CD4-positive, alpha-beta memory T cell (primary cell): ENCODE data around the gene BTRC. TPM values are rescaled to one million over a fixed set of nuclear protein-coding genes. Genes with fewer than 3 reads are reported as not detected.

Experiments used
- CTCF ChIA-PET: fragments of 350-600 bp; sonication (Branson Sonifier 250); formaldehyde crosslinking; loops from one replicate; lab custom pipeline; 2021; ENCODE audit warnings: inconsistent platforms; ENCODE audit not compliant: partially characterized antibody; lab: Charles Lee
- POLR2A ChIA-PET: fragments of 350-600 bp; sonication (Branson Sonifier 250); formaldehyde crosslinking; loops from one replicate; lab custom pipeline; 2021; ENCODE audit not compliant: partially characterized antibody; lab: Charles Lee
- DNase-seq, 5 donors: peaks; one replicate each; pipeline versions ENCODE4 v3.0.0 to v3.0.0-alpha.2; 2020 to 2022; ENCODE audit warnings: mixed read lengths in 1 of 5
- H3K27ac ChIP-seq: one replicate; pipeline ENCODE4 v1.7.0; 2013; ENCODE audit warnings: low read depth, low read length
- H3K27me3 ChIP-seq: 2 replicates; pipeline ENCODE4 v1.7.0; 2013; ENCODE audit warnings: mild to moderate bottlenecking, low read length, moderate library complexity; ENCODE audit not compliant: insufficient read depth
- H3K36me3 ChIP-seq: 2 replicates; pipeline ENCODE4 v1.7.0; 2013; ENCODE audit warnings: mild to moderate bottlenecking, low read length, moderate library complexity; ENCODE audit not compliant: insufficient read depth
- H3K4me1 ChIP-seq: 2 replicates; pipeline ENCODE4 v1.7.0; 2013; ENCODE audit warnings: mild to moderate bottlenecking, low read length, moderate library complexity; ENCODE audit not compliant: insufficient read depth
- H3K4me3 ChIP-seq, 2 donors: one replicate each; pipeline ENCODE4 v1.7.0; 2013; ENCODE audit warnings: low read length in 2 of 2, mild to moderate bottlenecking in 1 of 2
- H3K9me3 ChIP-seq, 2 donors: one replicate each; pipeline ENCODE4 v1.7.0; 2013; ENCODE audit warnings: low read length in 2 of 2, control low read depth in 1 of 2; ENCODE audit not compliant: control insufficient read depth in 1 of 2
- H3K27ac Mint-ChIP-seq, 7 donors: one replicate each; pipeline ENCODE4 v1.8.0; 2020 to 2021; ENCODE audit warnings: mixed read lengths in 7 of 7, mild to moderate bottlenecking in 6 of 7, inconsistent platforms in 3 of 7, moderate library complexity in 3 of 7
- H3K27me3 Mint-ChIP-seq, 2 donors: one replicate each; pipeline ENCODE4 v1.8.0; 2020 to 2021; ENCODE audit warnings: mixed read lengths in 2 of 2
- H3K36me3 Mint-ChIP-seq, 2 donors: one replicate each; pipeline ENCODE4 v1.8.0; 2020 to 2021; ENCODE audit warnings: mixed read lengths in 2 of 2, inconsistent platforms in 1 of 2, mild to moderate bottlenecking in 1 of 2
- H3K4me1 Mint-ChIP-seq, 4 donors: one replicate each; pipeline ENCODE4 v1.8.0; 2020 to 2021; ENCODE audit warnings: mixed read lengths in 4 of 4, mild to moderate bottlenecking in 1 of 4
- H3K4me3 Mint-ChIP-seq, 8 donors: one replicate each; pipeline ENCODE4 v1.8.0; 2020 to 2021; ENCODE audit warnings: mixed read lengths in 8 of 8, mild to moderate bottlenecking in 7 of 8, moderate library complexity in 6 of 8, inconsistent platforms in 3 of 8
- H3K9me3 Mint-ChIP-seq, 8 donors: one replicate each; pipeline ENCODE4 v1.8.0; 2020 to 2021; ENCODE audit warnings: mixed read lengths in 8 of 8, mild to moderate bottlenecking in 5 of 8, inconsistent platforms in 3 of 8, moderate library complexity in 1 of 8
- intact Hi-C: fragments of 100-400 bp; cut with micrococcal nuclease; formaldehyde crosslinking; loops from one replicate; pipeline ENCODE4 v1.15.1; 2023
- polyA plus RNA-seq, 2 donors: library from polyadenylated mRNA; unstranded; fragments of 300-500 nt; fragmentation: Illumina TruSeq; gene quantifications; one replicate each; pipeline ENCODE4 v1.2.3, GENCODE V29; 2021
- total RNA-seq, 2 experiments: library from RNA; stranded (reverse); gene quantifications; one replicate each; pipeline ENCODE4 v1.2.3, GENCODE V29; 2021

Gene BTRC
- total and polyA plus RNA-seq, 4 experiments from 2014 or later: 6.7 to 21.3 (median 16.0) TPM

GRCh38 chr10:101481256-101481655 is 127.3 kb downstream of the BTRC start:
- CTCF ChIA-PET: interaction anchor here (2.2 kb wide), 1 partner anchor 14 kb away, joined by 8 read pairs; no protein-coding TSS in a partner anchor
- no peaks in the 10 kb centered on the region for H3K27me3 Mint-ChIP-seq
- no peaks in the 10 kb centered on the region for H3K4me1 ChIP-seq
- no peak overlapping the region for H3K4me3 ChIP-seq
- DNase-seq: no peak
- POLR2A ChIA-PET: no interaction called here
- no peaks in the 10 kb centered on the region for H3K9me3 ChIP-seq
- H3K36me3 Mint-ChIP-seq: peaks cover 18 to 43% of the 10 kb centered on the region in 2 donors
- no peak overlapping the region for H3K27ac ChIP-seq
- H3K4me3 Mint-ChIP-seq: no peak overlapping the region
- no peak overlapping the region for H3K27ac Mint-ChIP-seq
- peaks cover 2 to 11% (median 6%) of the 10 kb centered on the region in 4 donors for H3K4me1 Mint-ChIP-seq
- H3K36me3 ChIP-seq: no peaks in the 10 kb centered on the region
- H3K27me3 ChIP-seq: no peaks in the 10 kb centered on the region
- peaks cover 0 to 2% (median 0%) of the 10 kb centered on the region in 8 donors for H3K9me3 Mint-ChIP-seq
- intact Hi-C loops: no loop called here

GRCh38 chr10:101482568-101482967 is 128.6 kb downstream of the BTRC start:
- CTCF ChIA-PET: interaction anchor here (1.0 to 1.4 kb wide), 2 partner anchors 16 to 269 kb away, joined by 3 to 4 read pairs; no protein-coding TSS in a partner anchor
- no peak overlapping the region for H3K4me3 ChIP-seq
- no peaks in the 10 kb centered on the region for H3K4me1 ChIP-seq
- POLR2A ChIA-PET: no interaction called here
- Mint-ChIP-seq H3K27me3 (no peaks in the 10 kb centered on the region), H3K27ac (no peak overlapping the region), H3K4me3 (no peak overlapping the region), H3K4me1 (peaks cover 2 to 11% (median 6%) of the 10 kb centered on the region in 4 donors), H3K36me3 (peaks cover 18 to 43% of the 10 kb centered on the region in 2 donors), H3K9me3 (peaks cover 0 to 2% (median 0%) of the 10 kb centered on the region in 8 donors)
- H3K36me3 ChIP-seq: no peaks in the 10 kb centered on the region
- H3K27ac ChIP-seq: no peak overlapping the region
- H3K27me3 ChIP-seq: no peaks in the 10 kb centered on the region
- no peak for DNase-seq
- no peaks in the 10 kb centered on the region for H3K9me3 ChIP-seq
- intact Hi-C loops: no loop called here

- H3K9me3 ChIP-seq: no peaks in the 10 kb centered on the region
- no peaks in the 10 kb centered on the region for H3K36me3 ChIP-seq
- ChIA-PET POLR2A (no interaction called here), CTCF (interaction anchor here (1.2 to 1.7 kb wide), 2 partner anchors 17 to 86 kb away, joined by 3 to 4 read pairs; no protein-coding TSS in a partner anchor)
- H3K27me3 ChIP-seq: no peaks in the 10 kb centered on the region
- no peaks in the 10 kb centered on the region for H3K4me1 ChIP-seq
- H3K4me3 ChIP-seq: no peak overlapping the region
- H3K27ac ChIP-seq: no peak overlapping the region
- Mint-ChIP-seq H3K27me3 (no peaks in the 10 kb centered on the region), H3K4me3 (no peak overlapping the region), H3K27ac (no peak overlapping the region), H3K4me1 (peaks cover 0 to 7% (median 2%) of the 10 kb centered on the region in 4 donors), H3K9me3 (peaks cover 0 to 2% (median 0%) of the 10 kb centered on the region in 8 donors), H3K36me3 (peaks cover 14 to 38% of the 10 kb centered on the region in 2 donors)
- intact Hi-C loops: no loop called here
- DNase-seq: no peak
Measured at GRCh38 chr10:101484175-101484745, 130.3 kb downstream of the BTRC start.

- H3K36me3 Mint-ChIP-seq: peaks cover 10 to 34% of the 10 kb centered on the region in 2 donors
- no peaks in the 10 kb centered on the region for H3K27me3 ChIP-seq
- no peak overlapping the region for H3K4me3 ChIP-seq
- H3K36me3 ChIP-seq: no peaks in the 10 kb centered on the region
- H3K27ac ChIP-seq: no peak overlapping the region
- no peak overlapping the region for H3K4me3 Mint-ChIP-seq
- ChIA-PET CTCF (interaction anchor here (1.2 to 1.7 kb wide), 2 partner anchors 18 to 85 kb away, joined by 3 to 4 read pairs; no protein-coding TSS in a partner anchor), POLR2A (no interaction called here)
- no peak for DNase-seq
- no peaks in the 10 kb centered on the region for H3K9me3 ChIP-seq
- peaks cover 1 to 10% (median 4%) of the 10 kb centered on the region in 4 donors for H3K4me1 Mint-ChIP-seq
- no peak overlapping the region for H3K27ac Mint-ChIP-seq
- peaks cover 0 to 2% (median 0%) of the 10 kb centered on the region in 8 donors for H3K9me3 Mint-ChIP-seq
- H3K27me3 Mint-ChIP-seq: no peaks in the 10 kb centered on the region
- H3K4me1 ChIP-seq: no peaks in the 10 kb centered on the region
- intact Hi-C loops: no loop called here
Measured at GRCh38 chr10:101485207-101485606, 131.2 kb downstream of the BTRC start.

- Mint-ChIP-seq H3K4me1 (peaks cover 5 to 15% (median 8%) of the 10 kb centered on the region in 4 donors), H3K4me3 (no peak overlapping the region), H3K36me3 (peaks cover 8 to 38% of the 10 kb centered on the region in 2 donors), H3K27ac (no peak overlapping the region), H3K27me3 (no peaks in the 10 kb centered on the region), H3K9me3 (peaks cover 0 to 1% (median 0%) of the 10 kb centered on the region in 8 donors)
- Histone ChIP-seq H3K4me3 (no peak overlapping the region), H3K9me3 (no peaks in the 10 kb centered on the region), H3K27ac (no peak overlapping the region), H3K36me3 (no peaks in the 10 kb centered on the region), H3K27me3 (no peaks in the 10 kb centered on the region), H3K4me1 (no peaks in the 10 kb centered on the region)
- CTCF ChIA-PET: interaction anchor here (1.2 to 4.1 kb wide), 3 partner anchors 18 to 84 kb away, joined by 3 to 20 read pairs (median 4); no protein-coding TSS in a partner anchor
- no peak for DNase-seq
- POLR2A ChIA-PET: no interaction called here
- intact Hi-C loops: no loop called here
Measured at GRCh38 chr10:101485681-101486554, 132.0 kb downstream of the BTRC start.

- intact Hi-C loops: no loop called here
- H3K27ac ChIP-seq: no peak overlapping the region
- ChIA-PET CTCF (interaction anchor here (4.1 kb wide), 1 partner anchor 20 kb away, joined by 20 read pairs; no protein-coding TSS in a partner anchor), POLR2A (no interaction called here)
- H3K27me3 ChIP-seq: no peaks in the 10 kb centered on the region
- H3K4me1 ChIP-seq: no peaks in the 10 kb centered on the region
- H3K36me3 ChIP-seq: no peaks in the 10 kb centered on the region
- H3K4me1 Mint-ChIP-seq: peaks cover 5 to 15% (median 8%) of the 10 kb centered on the region in 4 donors
- DNase-seq: no peak
- no peaks in the 10 kb centered on the region for H3K9me3 Mint-ChIP-seq
- H3K27me3 Mint-ChIP-seq: no peaks in the 10 kb centered on the region
- H3K4me3 Mint-ChIP-seq: no peak overlapping the region
- H3K4me3 ChIP-seq: no peak overlapping the region
- no peak overlapping the region for H3K27ac Mint-ChIP-seq
- peaks cover 4 to 33% of the 10 kb centered on the region in 2 donors for H3K36me3 Mint-ChIP-seq
- no peaks in the 10 kb centered on the region for H3K9me3 ChIP-seq
Measured at GRCh38 chr10:101487399-101487798, 133.4 kb downstream of the BTRC start.

GRCh38 chr10:101489355-101489754 is 135.4 kb downstream of the BTRC start:
- intact Hi-C loops: no loop called here
- no peaks in the 10 kb centered on the region for H3K9me3 ChIP-seq
- no peak for DNase-seq
- no peak overlapping the region for H3K27ac ChIP-seq
- POLR2A ChIA-PET: no interaction called here
- H3K4me3 Mint-ChIP-seq: no peak overlapping the region
- CTCF ChIA-PET: interaction anchor here (4.1 kb wide), 1 partner anchor 22 kb away, joined by 20 read pairs; no protein-coding TSS in a partner anchor
- peaks cover 1 to 22% of the 10 kb centered on the region in 2 donors for H3K36me3 Mint-ChIP-seq
- no peaks in the 10 kb centered on the region for H3K27me3 ChIP-seq
- H3K36me3 ChIP-seq: no peaks in the 10 kb centered on the region
- peaks cover 6 to 15% (median 8%) of the 10 kb centered on the region in 4 donors for H3K4me1 Mint-ChIP-seq
- no peaks in the 10 kb centered on the region for H3K4me1 ChIP-seq
- no peaks in the 10 kb centered on the region for H3K9me3 Mint-ChIP-seq
- H3K27me3 Mint-ChIP-seq: no peaks in the 10 kb centered on the region
- H3K27ac Mint-ChIP-seq: no peak overlapping the region
- H3K4me3 ChIP-seq: no peak overlapping the region
